GM23338 (cell line): ENCODE results near the gene RRAS.
A peak's percentile ranks its signal among the peaks of the same experiment; 100 is the strongest.

ENCODE experiments used
- CREB1 ChIP-seq: fragments of 250-450 bp; sonication (Bioruptor Pico); IDR thresholded peaks from 2 replicates; pipeline ENCODE4 v1.5.0; 2020; ENCODE audit warnings: low read depth, mild to moderate bottlenecking, moderate library complexity
- CTCF ChIP-seq, 2 experiments: fragments of 200-600 bp in 1 of 2; sonication (generic) in 1 of 2; conservative IDR thresholded peaks; 2 replicates each; pipeline versions ENCODE4 v1.5.1 to v1.6.1; 2016 to 2017; ENCODE audit warnings: antibody characterized with exemption in 2 of 2, low read depth in 2 of 2, mild to moderate bottlenecking in 2 of 2, moderate library complexity in 1 of 2
- EZH2 ChIP-seq: fragments of 200-600 bp; sonication (generic); IDR thresholded peaks from one replicate; pipeline ENCODE4 v1.8.0; 2017; ENCODE audit warnings: antibody characterized with exemption, mild to moderate bottlenecking, low read depth; ENCODE audit not compliant: unreplicated experiment
- EZH2phosphoT487 ChIP-seq: fragments of 200-600 bp; sonication (generic); IDR thresholded peaks from one replicate; pipeline ENCODE4 v1.8.1; 2018; ENCODE audit warnings: antibody characterized with exemption; ENCODE audit not compliant: unreplicated experiment
- JUNB ChIP-seq: IDR thresholded peaks from one replicate; pipeline ENCODE4 v1.6.1; 2016; ENCODE audit warnings: antibody characterized with exemption; ENCODE audit not compliant: unreplicated experiment
- NANOG ChIP-seq: IDR thresholded peaks from 2 replicates; pipeline ENCODE4 v1.6.1; 2016; ENCODE audit warnings: antibody characterized with exemption, borderline replicate concordance
- POLR2AphosphoS5 ChIP-seq: IDR thresholded peaks from 2 replicates; pipeline ENCODE4 v1.6.1; 2016; ENCODE audit warnings: antibody characterized with exemption, low read depth
- REST ChIP-seq: IDR thresholded peaks from one replicate; pipeline ENCODE4 v1.6.1; 2018; ENCODE audit warnings: antibody characterized with exemption; ENCODE audit not compliant: unreplicated experiment
- STAT1 ChIP-seq: IDR thresholded peaks from one replicate; pipeline ENCODE4 v1.6.1; 2016; ENCODE audit warnings: antibody characterized with exemption; ENCODE audit not compliant: unreplicated experiment
- ZNF114 ChIP-seq: fragments of 250-450 bp; sonication (Bioruptor Pico); IDR thresholded peaks from 2 replicates; pipeline ENCODE4 v1.5.0; 2020; ENCODE audit warnings: mild to moderate bottlenecking, moderate library complexity
- ZNF331 ChIP-seq: fragments of 250-450 bp; sonication (Bioruptor Pico); IDR thresholded peaks from 2 replicates; pipeline ENCODE4 v1.5.0; 2020; ENCODE audit warnings: low read depth, mild to moderate bottlenecking, moderate library complexity
- TF ChIP-seq, protein P1 (sequence below): IDR thresholded peaks from 2 replicates; pipeline ENCODE4 v1.6.1; 2016; ENCODE audit warnings: antibody characterized with exemption
- TF ChIP-seq, protein P2 (sequence below): fragments of 250-450 bp; sonication (Bioruptor Pico); IDR thresholded peaks from 2 replicates; pipeline ENCODE4 v1.5.0; 2020; ENCODE audit warnings: mild to moderate bottlenecking, moderate library complexity

DNA sequence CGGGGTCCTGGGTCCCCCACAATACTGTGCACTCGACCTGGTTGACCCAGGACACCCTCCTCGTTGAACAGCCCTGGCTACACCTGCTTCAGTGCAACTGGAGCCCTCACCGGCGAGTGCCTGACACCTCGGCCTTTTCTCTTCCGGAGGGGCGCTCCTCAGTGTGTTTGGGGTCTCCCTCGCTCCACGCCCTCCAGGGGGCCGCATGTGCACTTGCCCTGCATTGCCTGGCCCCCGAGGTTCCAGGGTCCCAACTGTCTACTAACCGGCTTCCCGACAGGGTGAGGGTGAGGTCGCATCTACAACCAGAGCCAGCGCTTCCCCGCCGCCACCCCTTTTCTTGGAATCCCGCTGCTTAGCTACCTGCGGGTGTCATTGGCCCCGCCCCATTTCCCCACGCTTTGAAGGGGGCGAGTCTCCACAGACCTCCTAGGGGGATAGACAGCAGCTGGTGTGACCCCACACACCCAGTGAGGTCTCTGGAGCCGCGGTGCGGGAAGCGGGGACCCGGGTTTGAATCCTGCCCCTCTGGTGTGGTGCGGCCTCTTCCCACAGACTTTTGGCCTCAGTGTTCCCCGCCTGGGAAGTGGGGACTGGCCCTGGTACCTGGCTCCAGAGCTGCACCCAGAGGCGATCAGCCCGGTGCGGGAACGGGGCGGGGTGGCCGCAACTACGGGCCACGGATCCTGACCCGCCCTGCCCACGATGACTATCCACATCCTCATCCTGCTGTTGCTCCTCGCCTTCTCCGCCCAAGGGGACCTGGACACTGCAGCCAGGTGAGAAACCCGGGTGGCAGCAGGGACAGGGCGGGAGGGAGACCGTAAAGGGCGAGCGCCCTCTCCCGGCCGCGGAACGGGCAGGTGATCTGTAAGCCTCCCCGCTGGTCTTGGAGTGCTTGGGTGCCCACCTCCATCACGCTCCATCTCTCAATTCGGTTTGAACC lies 49.5 kb upstream of the RRAS start, which contains the start of gene ADM5:
- TF ChIP-seq CTCF (conservative IDR thresholded peaks at IDR 0.05; ENCODE audit: low read depth in 2 of 2), result peak; percentile 69 to 84
- no peak for TF ChIP-seq EZH2phosphoT487
- TF ChIP-seq EZH2, result no peak
- peak; percentile 50 for TF ChIP-seq POLR2AphosphoS5
- TF ChIP-seq CREB1 (CRISPR knock-in tag), result no peak
- TF ChIP-seq REST, result no peak
- no peak for TF ChIP-seq STAT1
- no peak for TF ChIP-seq NANOG
- no peak for TF ChIP-seq JUNB
- TF ChIP-seq, protein P1, sequence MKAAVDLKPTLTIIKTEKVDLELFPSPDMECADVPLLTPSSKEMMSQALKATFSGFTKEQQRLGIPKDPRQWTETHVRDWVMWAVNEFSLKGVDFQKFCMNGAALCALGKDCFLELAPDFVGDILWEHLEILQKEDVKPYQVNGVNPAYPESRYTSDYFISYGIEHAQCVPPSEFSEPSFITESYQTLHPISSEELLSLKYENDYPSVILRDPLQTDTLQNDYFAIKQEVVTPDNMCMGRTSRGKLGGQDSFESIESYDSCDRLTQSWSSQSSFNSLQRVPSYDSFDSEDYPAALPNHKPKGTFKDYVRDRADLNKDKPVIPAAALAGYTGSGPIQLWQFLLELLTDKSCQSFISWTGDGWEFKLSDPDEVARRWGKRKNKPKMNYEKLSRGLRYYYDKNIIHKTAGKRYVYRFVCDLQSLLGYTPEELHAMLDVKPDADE, result no peak
- TF ChIP-seq, protein P2, sequence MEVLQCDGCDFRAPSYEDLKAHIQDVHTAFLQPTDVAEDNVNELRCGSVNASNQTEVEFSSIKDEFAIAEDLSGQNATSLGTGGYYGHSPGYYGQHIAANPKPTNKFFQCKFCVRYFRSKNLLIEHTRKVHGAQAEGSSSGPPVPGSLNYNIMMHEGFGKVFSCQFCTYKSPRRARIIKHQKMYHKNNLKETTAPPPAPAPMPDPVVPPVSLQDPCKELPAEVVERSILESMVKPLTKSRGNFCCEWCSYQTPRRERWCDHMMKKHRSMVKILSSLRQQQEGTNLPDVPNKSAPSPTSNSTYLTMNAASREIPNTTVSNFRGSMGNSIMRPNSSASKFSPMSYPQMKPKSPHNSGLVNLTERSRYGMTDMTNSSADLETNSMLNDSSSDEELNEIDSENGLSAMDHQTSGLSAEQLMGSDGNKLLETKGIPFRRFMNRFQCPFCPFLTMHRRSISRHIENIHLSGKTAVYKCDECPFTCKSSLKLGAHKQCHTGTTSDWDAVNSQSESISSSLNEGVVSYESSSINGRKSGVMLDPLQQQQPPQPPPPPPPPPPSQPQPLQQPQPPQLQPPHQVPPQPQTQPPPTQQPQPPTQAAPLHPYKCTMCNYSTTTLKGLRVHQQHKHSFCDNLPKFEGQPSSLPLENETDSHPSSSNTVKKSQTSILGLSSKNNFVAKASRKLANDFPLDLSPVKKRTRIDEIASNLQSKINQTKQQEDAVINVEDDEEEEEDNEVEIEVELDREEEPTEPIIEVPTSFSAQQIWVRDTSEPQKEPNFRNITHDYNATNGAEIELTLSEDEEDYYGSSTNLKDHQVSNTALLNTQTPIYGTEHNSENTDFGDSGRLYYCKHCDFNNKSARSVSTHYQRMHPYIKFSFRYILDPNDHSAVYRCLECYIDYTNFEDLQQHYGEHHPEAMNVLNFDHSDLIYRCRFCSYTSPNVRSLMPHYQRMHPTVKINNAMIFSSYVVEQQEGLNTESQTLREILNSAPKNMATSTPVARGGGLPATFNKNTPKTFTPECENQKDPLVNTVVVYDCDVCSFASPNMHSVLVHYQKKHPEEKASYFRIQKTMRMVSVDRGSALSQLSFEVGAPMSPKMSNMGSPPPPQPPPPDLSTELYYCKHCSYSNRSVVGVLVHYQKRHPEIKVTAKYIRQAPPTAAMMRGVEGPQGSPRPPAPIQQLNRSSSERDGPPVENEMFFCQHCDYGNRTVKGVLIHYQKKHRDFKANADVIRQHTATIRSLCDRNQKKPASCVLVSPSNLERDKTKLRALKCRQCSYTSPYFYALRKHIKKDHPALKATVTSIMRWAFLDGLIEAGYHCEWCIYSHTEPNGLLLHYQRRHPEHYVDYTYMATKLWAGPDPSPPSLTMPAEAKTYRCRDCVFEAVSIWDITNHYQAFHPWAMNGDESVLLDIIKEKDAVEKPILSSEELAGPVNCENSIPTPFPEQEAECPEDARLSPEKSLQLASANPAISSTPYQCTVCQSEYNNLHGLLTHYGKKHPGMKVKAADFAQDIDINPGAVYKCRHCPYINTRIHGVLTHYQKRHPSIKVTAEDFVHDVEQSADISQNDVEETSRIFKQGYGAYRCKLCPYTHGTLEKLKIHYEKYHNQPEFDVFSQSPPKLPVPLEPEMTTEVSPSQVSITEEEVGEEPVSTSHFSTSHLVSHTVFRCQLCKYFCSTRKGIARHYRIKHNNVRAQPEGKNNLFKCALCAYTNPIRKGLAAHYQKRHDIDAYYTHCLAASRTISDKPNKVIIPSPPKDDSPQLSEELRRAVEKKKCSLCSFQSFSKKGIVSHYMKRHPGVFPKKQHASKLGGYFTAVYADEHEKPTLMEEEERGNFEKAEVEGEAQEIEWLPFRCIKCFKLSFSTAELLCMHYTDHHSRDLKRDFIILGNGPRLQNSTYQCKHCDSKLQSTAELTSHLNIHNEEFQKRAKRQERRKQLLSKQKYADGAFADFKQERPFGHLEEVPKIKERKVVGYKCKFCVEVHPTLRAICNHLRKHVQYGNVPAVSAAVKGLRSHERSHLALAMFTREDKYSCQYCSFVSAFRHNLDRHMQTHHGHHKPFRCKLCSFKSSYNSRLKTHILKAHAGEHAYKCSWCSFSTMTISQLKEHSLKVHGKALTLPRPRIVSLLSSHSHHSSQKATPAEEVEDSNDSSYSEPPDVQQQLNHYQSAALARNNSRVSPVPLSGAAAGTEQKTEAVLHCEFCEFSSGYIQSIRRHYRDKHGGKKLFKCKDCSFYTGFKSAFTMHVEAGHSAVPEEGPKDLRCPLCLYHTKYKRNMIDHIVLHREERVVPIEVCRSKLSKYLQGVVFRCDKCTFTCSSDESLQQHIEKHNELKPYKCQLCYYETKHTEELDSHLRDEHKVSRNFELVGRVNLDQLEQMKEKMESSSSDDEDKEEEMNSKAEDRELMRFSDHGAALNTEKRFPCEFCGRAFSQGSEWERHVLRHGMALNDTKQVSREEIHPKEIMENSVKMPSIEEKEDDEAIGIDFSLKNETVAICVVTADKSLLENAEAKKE (CRISPR knock-in tag), result no peak
- TF ChIP-seq ZNF114 (CRISPR knock-in tag), result no peak
- no peak for TF ChIP-seq ZNF331
